Trophoblast cell (in vitro differentiated cells and primary cell): Measurements from ENCODE around the gene RCAN2.

Experiments
- DNase-seq, 2 donors: peaks; one replicate each; pipeline ENCODE4 v3.0.0-alpha.2; 2016
- H2AFZ ChIP-seq: 2 replicates; pipeline ENCODE4 v1.6.1; 2013; ENCODE audit warnings: low read length, moderate library complexity, mild to moderate bottlenecking; ENCODE audit not compliant: insufficient read depth, poor library complexity
- H2AK5ac ChIP-seq: 2 replicates; pipeline ENCODE4 v1.6.1; 2013; ENCODE audit warnings: mild to moderate bottlenecking, low read length
- H2BK120ac ChIP-seq: 2 replicates; pipeline ENCODE4 v1.6.1; 2013; ENCODE audit warnings: low read length, mild to moderate bottlenecking, moderate library complexity; ENCODE audit not compliant: insufficient read depth, poor library complexity
- H2BK12ac ChIP-seq: 2 replicates; pipeline ENCODE4 v1.6.1; 2013; ENCODE audit warnings: mild to moderate bottlenecking, low read length, moderate library complexity
- H2BK5ac ChIP-seq: 2 replicates; pipeline ENCODE4 v1.6.1; 2013; ENCODE audit warnings: low read length, low read depth, moderate library complexity, mild to moderate bottlenecking; ENCODE audit not compliant: poor library complexity
- H3K14ac ChIP-seq: 2 replicates; pipeline ENCODE4 v1.6.1; 2013; ENCODE audit warnings: mild to moderate bottlenecking, low read length
- H3K18ac ChIP-seq: 2 replicates; pipeline ENCODE4 v1.6.1; 2013; ENCODE audit warnings: mild to moderate bottlenecking, low read length
- H3K23ac ChIP-seq: 2 replicates; pipeline ENCODE4 v1.6.1; 2013; ENCODE audit warnings: low read length
- H3K27ac ChIP-seq: 2 replicates; pipeline ENCODE4 v1.5.1; 2013; ENCODE audit warnings: low read depth, mild to moderate bottlenecking, inconsistent platforms, low read length, moderate library complexity
- H3K27me3 ChIP-seq: 2 replicates; pipeline ENCODE4 v1.6.1; 2013; ENCODE audit warnings: inconsistent platforms, mild to moderate bottlenecking, low read length, moderate library complexity; ENCODE audit not compliant: insufficient read depth
- H3K36me3 ChIP-seq, 2 experiments: 1 replicate in 1 of 2; 2 replicates in 1 of 2; pipeline ENCODE4 v1.6.1; 2013; ENCODE audit warnings: low read length in 2 of 2, mild to moderate bottlenecking in 2 of 2, moderate library complexity in 1 of 2; ENCODE audit not compliant: insufficient read depth in 2 of 2, control insufficient read depth in 1 of 2
- H3K4ac ChIP-seq: 2 replicates; pipeline ENCODE4 v1.6.1; 2013; ENCODE audit warnings: low read depth, mild to moderate bottlenecking, low read length, moderate library complexity
- H3K4me1 ChIP-seq, 2 experiments: 1 replicate in 1 of 2; 2 replicates in 1 of 2; pipeline ENCODE4 v1.6.1; 2013; ENCODE audit warnings: low read length in 2 of 2, mild to moderate bottlenecking in 2 of 2, moderate library complexity in 1 of 2; ENCODE audit not compliant: insufficient read depth in 2 of 2, control insufficient read depth in 1 of 2
- H3K4me2 ChIP-seq: 2 replicates; pipeline ENCODE4 v1.6.1; 2013; ENCODE audit warnings: inconsistent platforms, mild to moderate bottlenecking, low read length, moderate library complexity
- H3K4me3 ChIP-seq: 2 replicates; pipeline ENCODE4 v1.5.1; 2013; ENCODE audit warnings: mild to moderate bottlenecking, low read depth, low read length, inconsistent platforms
- H3K79me1 ChIP-seq: one replicate; pipeline ENCODE4 v1.6.1; 2013; ENCODE audit warnings: low read length
- H3K79me2 ChIP-seq: 2 replicates; pipeline ENCODE4 v1.6.1; 2013; ENCODE audit warnings: low read length, mild to moderate bottlenecking; ENCODE audit not compliant: control insufficient read depth, insufficient read depth, poor library complexity
- H3K9ac ChIP-seq: 2 replicates; pipeline ENCODE4 v1.6.1; 2013; ENCODE audit warnings: mild to moderate bottlenecking, low read length
- H3K9me3 ChIP-seq: 2 replicates; pipeline ENCODE4 v1.6.1; 2013; ENCODE audit warnings: low read depth, mild to moderate bottlenecking, control low read depth, inconsistent platforms, low read length; ENCODE audit not compliant: insufficient read depth
- H4K12ac ChIP-seq: 2 replicates; pipeline ENCODE4 v1.6.1; 2013; ENCODE audit warnings: low read depth, mild to moderate bottlenecking, low read length, moderate library complexity
- H4K8ac ChIP-seq: 2 replicates; pipeline ENCODE4 v1.6.1; 2013; ENCODE audit warnings: low read depth, mild to moderate bottlenecking, low read length, moderate library complexity
- H4K91ac ChIP-seq: one replicate; pipeline ENCODE4 v1.6.1; 2013; ENCODE audit warnings: low read depth, mild to moderate bottlenecking, low read length, moderate library complexity
- WGBS: extraction: QIAGEN DNeasy Blood & Tissue Kit; methylation state at CpG from one replicate; pipeline ENCODE4 v1.1.7; 2013; ENCODE audit warnings: missing lambda C conversion rate; ENCODE audit not compliant: insufficient read length, insufficient coverage; ENCODE audit errors: extremely low coverage; 5-methylcytosine and 5-hydroxymethylcytosine counted together

The RCAN2 gene

GRCh38 chr6:46211917-46212316 lies 279.3 kb downstream of the RCAN2 start:
- no peak overlapping the region for H3K9ac ChIP-seq
- no peaks in the 10 kb centered on the region for H3K27me3 ChIP-seq
- H3K4me3 ChIP-seq: no peak overlapping the region
- no peak overlapping the region for H3K18ac ChIP-seq
- H2AK5ac ChIP-seq: no peak overlapping the region
- H4K91ac ChIP-seq: no peak overlapping the region
- no peak overlapping the region for H2BK120ac ChIP-seq
- H4K8ac ChIP-seq: no peak overlapping the region
- no peak overlapping the region for H4K12ac ChIP-seq
- H3K27ac ChIP-seq: no peak overlapping the region
- WGBS: no CpG with 5 or more reads among the region's 1 CpG
- H2BK5ac ChIP-seq: no peak overlapping the region
- H3K36me3 ChIP-seq: no peaks in the 10 kb centered on the region
- H3K9me3 ChIP-seq: no peaks in the 10 kb centered on the region
- no peak overlapping the region for H2AFZ ChIP-seq
- no peak overlapping the region for H2BK12ac ChIP-seq
- no peak for DNase-seq
- no peak overlapping the region for H3K4ac ChIP-seq
- no peak overlapping the region for H3K23ac ChIP-seq
- no peaks in the 10 kb centered on the region for H3K4me1 ChIP-seq
- H3K79me2 ChIP-seq: no peaks in the 10 kb centered on the region
- H3K14ac ChIP-seq: no peak overlapping the region
- H3K79me1 ChIP-seq: no peaks in the 10 kb centered on the region
- H3K4me2 ChIP-seq: no peak overlapping the region

- Histone ChIP-seq H3K18ac (no peak overlapping the region), H2AK5ac (no peak overlapping the region), H2BK5ac (no peak overlapping the region), H3K4me1 (no peaks in the 10 kb centered on the region), H4K8ac (no peak overlapping the region), H3K79me1 (no peaks in the 10 kb centered on the region), H3K23ac (no peak overlapping the region), H3K9ac (no peak overlapping the region), H3K14ac (no peak overlapping the region), H3K79me2 (no peaks in the 10 kb centered on the region), H3K4ac (no peak overlapping the region), H4K91ac (no peak overlapping the region), H2BK120ac (no peak overlapping the region), H3K9me3 (no peaks in the 10 kb centered on the region), H3K27me3 (no peaks in the 10 kb centered on the region), H2AFZ (no peak overlapping the region), H4K12ac (no peak overlapping the region), H2BK12ac (no peak overlapping the region), H3K4me3 (no peak overlapping the region), H3K36me3 (no peaks in the 10 kb centered on the region), H3K27ac (no peak overlapping the region), H3K4me2 (no peak overlapping the region)
- no CpG with 5 or more reads among the region's 5 CpGs for WGBS
- no peak for DNase-seq
Measured at GRCh38 chr6:46210294-46210693, 281.0 kb downstream of the RCAN2 start.

DNA sequence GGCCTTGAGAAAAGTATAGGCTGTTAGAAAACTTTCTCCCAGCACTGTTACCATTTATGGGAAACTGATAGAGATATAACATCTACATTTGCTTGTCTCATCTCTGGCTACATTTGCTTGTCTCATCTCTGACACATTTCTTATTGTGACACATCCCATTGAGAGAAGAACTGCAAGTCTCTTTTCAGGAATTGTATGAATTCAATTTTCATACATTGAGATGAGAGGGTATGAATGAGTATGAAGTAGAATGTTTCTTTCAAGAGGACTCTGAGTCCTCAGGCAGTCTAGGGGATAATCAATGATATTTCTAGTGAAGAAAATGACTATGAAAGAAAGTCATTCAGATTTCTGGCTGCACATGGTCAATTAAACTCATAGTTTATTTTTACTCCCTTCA lies 282.9 kb downstream of the RCAN2 start:
- Histone ChIP-seq H3K14ac (no peak overlapping the region), H4K12ac (no peak overlapping the region), H3K9me3 (no peaks in the 10 kb centered on the region), H3K23ac (no peak overlapping the region), H3K4me1 (no peaks in the 10 kb centered on the region), H3K9ac (no peak overlapping the region), H4K8ac (no peak overlapping the region), H3K79me2 (no peaks in the 10 kb centered on the region), H2BK120ac (no peak overlapping the region), H3K27ac (no peak overlapping the region), H3K36me3 (no peaks in the 10 kb centered on the region), H4K91ac (no peak overlapping the region), H2AK5ac (no peak overlapping the region), H3K18ac (no peak overlapping the region), H3K79me1 (no peaks in the 10 kb centered on the region), H2BK12ac (no peak overlapping the region), H3K4me2 (no peak overlapping the region), H3K27me3 (no peaks in the 10 kb centered on the region), H2AFZ (no peak overlapping the region), H3K4me3 (no peak overlapping the region), H2BK5ac (no peak overlapping the region), H3K4ac (no peak overlapping the region)
- DNase-seq: no peak

DNA sequence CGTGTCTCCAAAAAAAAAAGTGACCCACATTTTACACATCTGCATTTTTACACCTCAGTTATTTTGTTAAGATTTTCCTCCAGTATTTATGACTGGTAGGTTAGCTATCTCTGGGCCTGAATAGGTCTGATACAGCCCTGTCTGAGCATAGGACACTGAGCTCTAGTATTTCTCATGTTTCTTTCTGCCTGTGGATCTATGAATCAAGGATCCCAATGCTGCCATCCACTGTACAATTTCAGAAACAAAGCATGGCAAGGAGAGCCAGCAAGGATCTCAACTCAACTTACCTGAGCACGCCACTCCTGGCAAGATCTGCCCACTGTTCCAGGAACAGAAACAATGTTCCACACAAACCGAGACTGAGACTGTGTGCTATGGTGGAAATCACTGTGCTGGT lies 284.1 kb downstream of the RCAN2 start:
- Histone ChIP-seq H2AFZ (no peak overlapping the region), H3K23ac (no peak overlapping the region), H3K9me3 (no peaks in the 10 kb centered on the region), H3K4ac (no peak overlapping the region), H3K27ac (no peak overlapping the region), H3K79me1 (no peaks in the 10 kb centered on the region), H3K9ac (no peak overlapping the region), H2BK5ac (no peak overlapping the region), H4K8ac (no peak overlapping the region), H3K14ac (no peak overlapping the region), H2BK120ac (no peak overlapping the region), H3K4me3 (no peak overlapping the region), H3K79me2 (no peaks in the 10 kb centered on the region), H4K91ac (no peak overlapping the region), H2BK12ac (no peak overlapping the region), H2AK5ac (no peak overlapping the region), H3K36me3 (no peaks in the 10 kb centered on the region), H3K4me2 (no peak overlapping the region), H3K4me1 (no peaks in the 10 kb centered on the region), H3K27me3 (no peaks in the 10 kb centered on the region), H3K18ac (no peak overlapping the region), H4K12ac (no peak overlapping the region)
- WGBS: no CpG with 5 or more reads among the region's 3 CpGs
- no peak for DNase-seq
